Caco-2 (cell line): ENCODE data around the gene KDELR3. TPM values are rescaled to one million over a fixed set of nuclear protein-coding genes. Genes with fewer than 3 reads are reported as not detected.

Experiments used
- BruUV-seq: library from RNA; stranded (reverse); fragments of 400-500 nt; replicated peaks from 2 replicates; lab custom pipeline; 2021; lab: Mats Ljungman, UMichigan
- CTCF ChIA-PET: fragments of 300-600 bp; sonication (Branson Sonifier 250); formaldehyde crosslinking; loops from one replicate; lab custom pipeline; 2022; ENCODE audit warnings: antibody characterized with exemption; lab: Charles Lee
- POLR2A ChIA-PET: fragments of 300-600 bp; sonication (Branson Sonifier 250); formaldehyde crosslinking; loops from one replicate; lab custom pipeline; 2022; ENCODE audit warnings: antibody characterized with exemption; lab: Charles Lee
- DNase-seq, 2 experiments: peaks; one replicate each; pipeline versions ENCODE4 v3.0.0 to v3.0.0-alpha.2; 2020 to 2022
- H3K27me3 ChIP-seq: replicated peaks from 2 replicates; pipeline ENCODE4 v1.6.0; 2011; ENCODE audit warnings: low read length; ENCODE audit not compliant: control insufficient read depth, insufficient read depth
- H3K36me3 ChIP-seq: 2 replicates; pipeline ENCODE4 v1.5.1; 2011; ENCODE audit warnings: low read length; ENCODE audit not compliant: control insufficient read depth, insufficient read depth
- H3K4me1 ChIP-seq: fragments of 250-450 bp; sonication (Bioruptor Pico); 2 replicates; pipeline ENCODE4 v1.5.1; 2020; ENCODE audit warnings: mild to moderate bottlenecking
- H3K4me3 ChIP-seq: 2 replicates; pipeline ENCODE4 v1.5.1; 2011; ENCODE audit warnings: low read depth, mild to moderate bottlenecking, control low read depth, low read length
- H3K9me3 ChIP-seq: fragments of 250-450 bp; sonication (Bioruptor Pico); 2 replicates; pipeline ENCODE4 v1.5.1; 2020; ENCODE audit warnings: mild to moderate bottlenecking, moderate library complexity
- H3K27ac Mint-ChIP-seq: one replicate; pipeline ENCODE4 v1.8.0; 2022; ENCODE audit warnings: mixed read lengths; ENCODE audit not compliant: unreplicated experiment
- H3K27me3 Mint-ChIP-seq: one replicate; pipeline ENCODE4 v1.8.0; 2022; ENCODE audit warnings: mixed read lengths; ENCODE audit not compliant: insufficient read depth, unreplicated experiment
- H3K36me3 Mint-ChIP-seq: one replicate; pipeline ENCODE4 v1.8.0; 2022; ENCODE audit warnings: mild to moderate bottlenecking, mixed read lengths; ENCODE audit not compliant: insufficient read depth, unreplicated experiment
- H3K4me1 Mint-ChIP-seq: one replicate; pipeline ENCODE4 v1.8.0; 2022; ENCODE audit warnings: low read depth, mixed read lengths; ENCODE audit not compliant: unreplicated experiment
- H3K4me3 Mint-ChIP-seq: one replicate; pipeline ENCODE4 v1.8.0; 2022; ENCODE audit warnings: mild to moderate bottlenecking, moderate library complexity, mixed read lengths; ENCODE audit not compliant: unreplicated experiment
- H3K9me3 Mint-ChIP-seq: one replicate; pipeline ENCODE4 v1.8.0; 2022; ENCODE audit warnings: mixed read lengths; ENCODE audit not compliant: unreplicated experiment
- CTCF ChIP-seq, 2 experiments: fragments of 200-600 bp in 1 of 2; IDR thresholded peaks; 1 replicate in 1 of 2; 2 replicates in 1 of 2; pipeline versions ENCODE4 v1.5.1 to v1.8.0; 2011 to 2022; ENCODE audit warnings: antibody characterized with exemption in 1 of 2, control low read depth in 1 of 2, inconsistent platforms in 1 of 2, low read depth in 1 of 2, low read length in 1 of 2, mild to moderate bottlenecking in 1 of 2, moderate library complexity in 1 of 2; ENCODE audit not compliant: insufficient read depth in 1 of 2, severe bottlenecking in 1 of 2, unreplicated experiment in 1 of 2
- intact Hi-C: fragments of 100-400 bp; cut with micrococcal nuclease; formaldehyde crosslinking; loops from one replicate; pipeline ENCODE4 v1.10.0; 2022; ENCODE audit not compliant: unreplicated experiment
- total RNA-seq: library from RNA; stranded (reverse); gene quantifications from 2 replicates; pipeline ENCODE4 v1.2.3, GENCODE V29; 2022

The KDELR3 gene
- total RNA-seq, 1 experiment from 2014 or later: 13.4 TPM

GRCh38 chr22:38523029-38523428 lies 55.1 kb downstream of the KDELR3 start:
- H3K27me3 Mint-ChIP-seq: no peaks in the 10 kb centered on the region
- H3K4me3 Mint-ChIP-seq: no peak overlapping the region
- Histone ChIP-seq H3K9me3 (no peaks in the 10 kb centered on the region), H3K4me1 (no peaks in the 10 kb centered on the region), H3K36me3 (no peaks in the 10 kb centered on the region), H3K27me3 (no peaks in the 10 kb centered on the region), H3K4me3 (no peak overlapping the region)
- no peak for DNase-seq
- POLR2A ChIA-PET: no interaction called here
- intact Hi-C loops: no loop called here
- H3K9me3 Mint-ChIP-seq: no peaks in the 10 kb centered on the region
- CTCF ChIA-PET: no interaction called here
- no peak for TF ChIP-seq CTCF (IDR thresholded peaks at IDR 0.05; ENCODE audit: insufficient read depth in 1 of 2, low read depth in 1 of 2, low read length in 1 of 2, severe bottlenecking in 1 of 2, unreplicated experiment in 1 of 2)
- H3K4me1 Mint-ChIP-seq: no peaks in the 10 kb centered on the region
- no peaks in the 10 kb centered on the region for H3K36me3 Mint-ChIP-seq
- no peak overlapping the region for H3K27ac Mint-ChIP-seq
- no TSS peak for BruUV-seq

GRCh38 chr22:38523479-38523878 lies 55.6 kb downstream of the KDELR3 start:
- no peak for DNase-seq
- Mint-ChIP-seq H3K27me3 (no peaks in the 10 kb centered on the region), H3K27ac (no peak overlapping the region), H3K36me3 (no peaks in the 10 kb centered on the region), H3K4me1 (no peaks in the 10 kb centered on the region), H3K9me3 (no peaks in the 10 kb centered on the region), H3K4me3 (no peak overlapping the region)
- H3K4me3 ChIP-seq: no peak overlapping the region
- no peaks in the 10 kb centered on the region for H3K9me3 ChIP-seq
- BruUV-seq: no TSS peak
- no peaks in the 10 kb centered on the region for H3K4me1 ChIP-seq
- no peaks in the 10 kb centered on the region for H3K36me3 ChIP-seq
- POLR2A ChIA-PET: interaction anchor here (0.8 kb wide), 1 partner anchor 998 kb away, joined by 3 read pairs; no protein-coding TSS in a partner anchor
- no peak for TF ChIP-seq CTCF (IDR thresholded peaks at IDR 0.05; ENCODE audit: insufficient read depth in 1 of 2, low read depth in 1 of 2, low read length in 1 of 2, severe bottlenecking in 1 of 2, unreplicated experiment in 1 of 2)
- CTCF ChIA-PET: no interaction called here
- no peaks in the 10 kb centered on the region for H3K27me3 ChIP-seq
- intact Hi-C loops: no loop called here

- no peaks in the 10 kb centered on the region for H3K9me3 Mint-ChIP-seq
- CTCF ChIA-PET: no interaction called here
- no peak for TF ChIP-seq CTCF (IDR thresholded peaks at IDR 0.05; ENCODE audit: insufficient read depth in 1 of 2, low read depth in 1 of 2, low read length in 1 of 2, severe bottlenecking in 1 of 2, unreplicated experiment in 1 of 2)
These were observed 56.5 kb downstream of the KDELR3 start for GRCh38 chr22:38524429-38524828.

More at GRCh38 chr22:38524429-38524828, 56.5 kb downstream of the KDELR3 start:
- no peak for DNase-seq
- no peaks in the 10 kb centered on the region for H3K36me3 Mint-ChIP-seq
- no TSS peak for BruUV-seq
- Histone ChIP-seq H3K9me3 (no peaks in the 10 kb centered on the region), H3K4me1 (no peaks in the 10 kb centered on the region), H3K4me3 (no peak overlapping the region), H3K27me3 (no peaks in the 10 kb centered on the region), H3K36me3 (no peaks in the 10 kb centered on the region)
- H3K27ac Mint-ChIP-seq: no peak overlapping the region
- no peaks in the 10 kb centered on the region for H3K27me3 Mint-ChIP-seq
- no peak overlapping the region for H3K4me3 Mint-ChIP-seq
- POLR2A ChIA-PET: interaction anchor here (0.8 kb wide), 1 partner anchor 997 kb away, joined by 3 read pairs; no protein-coding TSS in a partner anchor
- intact Hi-C loops: no loop called here
- no peaks in the 10 kb centered on the region for H3K4me1 Mint-ChIP-seq
